AG09319 (cell line): ENCODE measurements around the gene KCTD12.

Source experiments
- DNase-seq: peaks from one replicate; pipeline ENCODE4 v3.0.0-alpha.2; 2010; ENCODE audit warnings: low read depth; ENCODE audit errors: extremely low read depth
- CTCF ChIP-seq: IDR thresholded peaks from 2 replicates; pipeline ENCODE4 v1.5.1; 2011; ENCODE audit warnings: low read depth, mild to moderate bottlenecking, inconsistent platforms, low read length, moderate library complexity

Gene KCTD12

GRCh38 chr13:76832258-76832988, 53.8 kb downstream of the KCTD12 start:
- no peak for TF ChIP-seq CTCF
- DNase-seq, result no peak

GRCh38 chr13:76830805-76831204, 55.4 kb downstream of the KCTD12 start:
- DNase-seq, result no peak
- TF ChIP-seq CTCF, result no peak
